Activated CD8-positive, alpha-beta memory T cell treated with anti-CD3 and anti-CD28 coated beads, Interleukin-2, amount 50 U/mL, for 24 hours (primary cell): ENCODE data around the gene CCDC15.

Experiments used
- DNase-seq: peaks from one replicate; pipeline ENCODE4 v3.0.0-alpha.2; 2020; ENCODE audit errors: extremely low read depth

Gene CCDC15

DNA sequence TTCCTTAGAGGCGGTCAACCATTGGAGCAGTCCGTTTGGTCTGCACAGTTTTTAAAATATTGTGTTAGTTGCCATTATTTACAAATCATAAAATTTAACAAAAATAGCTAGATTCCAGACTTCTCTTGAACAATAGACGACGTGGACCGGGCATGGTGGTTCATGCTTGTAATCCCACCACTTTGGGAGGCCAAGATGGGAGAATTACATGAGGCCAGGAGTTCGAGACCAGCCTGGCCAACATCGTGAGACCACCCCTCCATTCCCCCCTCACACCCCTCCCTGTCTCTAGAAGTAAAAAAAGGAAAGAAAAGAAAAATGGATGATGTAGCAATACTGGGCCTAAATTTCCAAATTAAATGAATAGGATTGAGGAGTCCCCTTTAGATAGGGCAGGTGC is 110.1 kb downstream of the CCDC15 start:
- DNase-seq: no peak

DNA sequence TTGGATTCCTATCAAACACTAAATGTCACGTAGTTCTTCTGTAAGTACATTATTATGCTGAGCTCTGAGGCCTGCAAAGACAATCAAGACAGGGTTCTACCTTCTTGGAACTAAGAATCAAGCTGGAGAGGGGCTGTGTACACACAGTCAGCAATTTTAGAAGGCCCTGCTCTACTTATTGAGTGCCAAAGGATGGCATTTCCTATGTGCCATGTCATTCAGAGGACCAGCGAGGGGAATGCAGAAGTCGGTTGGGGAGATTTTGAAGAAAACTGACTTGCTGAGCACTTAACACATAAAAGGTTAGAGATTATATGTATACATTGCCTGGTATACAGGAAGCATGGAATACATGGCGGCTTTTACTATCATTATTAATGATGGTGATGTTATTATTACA is 114.4 kb downstream of the CCDC15 start:
- no peak for DNase-seq

DNA sequence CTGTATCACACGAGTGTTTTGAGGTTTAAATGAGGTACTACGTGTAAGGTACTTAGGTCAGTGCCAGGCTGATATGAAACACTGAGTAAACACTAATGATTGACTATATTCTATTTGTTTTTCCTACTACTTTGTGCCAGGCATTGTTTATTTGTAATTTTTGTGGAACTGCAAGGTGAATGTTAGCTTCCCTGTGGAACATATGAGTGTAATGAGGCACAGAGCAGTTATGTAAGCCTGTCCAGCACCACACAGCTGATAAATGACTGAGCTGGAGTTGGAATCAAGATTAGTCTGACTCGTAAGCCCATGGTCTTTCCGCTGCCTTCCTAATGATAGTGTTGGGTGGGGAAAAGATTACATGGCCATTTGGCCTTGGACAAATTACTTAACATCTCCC is 115.0 kb downstream of the CCDC15 start:
- no peak for DNase-seq

DNA sequence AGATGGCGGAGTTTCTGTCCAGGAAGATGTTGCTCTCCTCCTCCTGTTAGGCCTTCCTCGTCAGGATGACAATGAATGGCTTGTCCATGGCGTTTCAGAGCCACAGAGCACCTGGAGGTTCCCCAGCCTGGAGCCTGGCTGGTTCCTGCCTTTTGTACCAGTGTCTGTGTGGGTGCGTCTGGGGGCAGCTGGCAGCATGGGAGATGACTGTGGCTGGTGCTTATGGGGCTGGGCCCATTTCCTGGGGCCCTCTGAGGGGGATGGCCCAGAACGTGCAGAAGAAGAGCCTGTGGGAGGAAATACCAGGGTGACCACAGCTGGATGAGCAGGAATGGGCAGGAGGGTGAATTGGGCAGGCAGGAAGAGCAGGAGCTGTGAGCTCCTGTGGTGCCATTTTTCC is 115.8 kb downstream of the CCDC15 start:
- DNase-seq: no peak

DNA sequence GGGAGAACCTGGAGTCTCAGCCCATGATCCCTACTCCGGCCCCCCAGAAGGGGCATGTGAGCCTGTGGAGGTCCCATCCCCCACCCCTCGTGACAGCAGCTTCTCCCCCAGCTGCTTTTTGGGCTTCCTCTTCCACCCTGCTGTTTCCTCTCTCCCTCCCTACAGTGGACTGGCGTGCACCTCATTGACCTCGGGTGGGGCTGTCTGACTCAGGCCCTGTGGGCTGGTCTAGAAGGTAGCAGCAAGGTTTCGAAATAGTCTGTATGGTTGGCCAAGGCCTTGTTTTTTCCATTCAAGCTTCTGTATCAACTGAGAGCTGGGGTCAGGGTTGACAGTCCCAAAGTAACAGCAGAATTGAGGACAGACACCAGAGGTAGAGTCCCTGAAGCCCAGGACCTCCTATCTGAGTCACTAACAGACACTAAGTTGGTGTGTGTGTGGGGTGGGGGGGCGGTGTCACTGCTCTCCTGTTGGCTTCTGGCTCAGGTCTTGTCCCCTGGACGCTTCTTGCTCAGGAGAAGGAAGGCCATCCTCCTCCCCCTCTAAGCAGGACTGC is 116.8 kb downstream of the CCDC15 start:
- DNase-seq: no peak

DNA sequence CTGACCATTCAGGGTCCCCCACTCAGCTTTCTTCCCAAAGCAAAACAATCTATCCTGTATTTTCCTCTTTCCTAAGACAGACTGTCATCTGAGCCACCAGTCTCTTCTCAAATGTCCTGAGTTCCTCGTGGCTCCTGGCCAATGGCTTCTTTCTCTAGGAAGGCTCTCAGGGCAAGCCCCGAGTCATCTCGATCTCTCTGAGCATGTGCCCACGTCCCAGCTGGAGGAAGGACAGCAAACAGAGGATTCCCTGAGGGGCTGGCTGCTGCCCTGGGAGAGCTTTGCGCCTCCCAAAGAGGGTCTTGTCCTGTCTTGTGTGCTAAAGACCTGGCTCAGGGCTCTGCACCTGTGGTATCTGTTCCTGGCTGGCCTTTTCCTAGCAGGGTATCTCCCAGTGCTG is 117.4 kb downstream of the CCDC15 start:
- no peak for DNase-seq

DNA sequence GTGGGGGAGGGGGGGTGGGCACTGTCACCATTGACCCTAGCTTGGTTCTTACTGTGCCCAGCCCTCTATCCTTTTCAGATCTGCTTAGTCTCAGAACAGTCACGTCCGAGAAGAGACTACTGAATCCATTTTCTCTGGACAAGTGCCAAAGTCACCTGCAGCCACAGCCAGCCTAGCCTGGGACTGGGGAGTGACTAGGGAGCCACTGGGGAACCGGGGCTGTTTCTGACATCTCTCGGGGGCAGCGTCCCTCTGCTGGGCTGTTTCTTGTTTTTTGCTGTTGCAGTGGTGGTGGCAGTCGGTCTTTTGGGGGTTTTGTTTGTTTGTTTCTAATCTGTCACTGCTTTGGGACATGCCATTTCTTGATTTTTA is 117.8 kb downstream of the CCDC15 start:
- no peak for DNase-seq

DNA sequence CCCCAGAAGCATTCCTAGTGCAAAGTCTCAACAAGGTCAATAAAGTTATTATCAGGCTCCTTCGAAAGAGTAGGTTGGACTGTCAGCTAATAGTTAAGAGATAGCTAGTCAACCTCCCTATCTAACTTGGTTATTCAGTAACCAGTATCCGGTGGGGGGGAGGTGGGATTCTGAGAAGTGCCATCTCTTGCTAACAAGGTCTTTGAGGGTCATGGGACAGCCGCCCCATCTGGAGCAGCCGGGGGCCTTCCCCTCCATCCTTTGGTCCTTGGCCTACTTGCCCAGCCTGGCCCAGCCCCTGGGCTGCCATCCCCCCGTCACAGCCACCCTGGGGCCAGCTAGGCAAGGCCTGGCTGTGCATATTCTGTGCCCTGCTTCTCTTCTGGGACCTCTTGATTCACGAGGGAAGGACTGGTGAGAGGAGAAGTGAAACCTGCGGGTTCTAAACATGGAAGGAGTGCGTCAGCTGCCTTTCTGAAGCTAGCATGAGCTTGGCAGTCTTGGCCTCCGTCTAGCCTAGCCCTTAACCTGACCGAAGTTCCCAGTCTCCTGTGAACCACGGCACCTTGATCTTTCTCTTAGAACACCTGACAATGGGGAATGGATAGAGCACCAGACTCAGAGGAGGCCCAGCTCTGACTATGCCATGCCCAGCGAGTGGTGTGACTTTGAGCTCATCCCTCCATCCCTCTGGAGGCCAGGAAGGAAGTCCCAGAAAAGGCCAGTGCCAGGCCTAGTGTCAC is 118.4 kb downstream of the CCDC15 start:
- no peak for DNase-seq

DNA sequence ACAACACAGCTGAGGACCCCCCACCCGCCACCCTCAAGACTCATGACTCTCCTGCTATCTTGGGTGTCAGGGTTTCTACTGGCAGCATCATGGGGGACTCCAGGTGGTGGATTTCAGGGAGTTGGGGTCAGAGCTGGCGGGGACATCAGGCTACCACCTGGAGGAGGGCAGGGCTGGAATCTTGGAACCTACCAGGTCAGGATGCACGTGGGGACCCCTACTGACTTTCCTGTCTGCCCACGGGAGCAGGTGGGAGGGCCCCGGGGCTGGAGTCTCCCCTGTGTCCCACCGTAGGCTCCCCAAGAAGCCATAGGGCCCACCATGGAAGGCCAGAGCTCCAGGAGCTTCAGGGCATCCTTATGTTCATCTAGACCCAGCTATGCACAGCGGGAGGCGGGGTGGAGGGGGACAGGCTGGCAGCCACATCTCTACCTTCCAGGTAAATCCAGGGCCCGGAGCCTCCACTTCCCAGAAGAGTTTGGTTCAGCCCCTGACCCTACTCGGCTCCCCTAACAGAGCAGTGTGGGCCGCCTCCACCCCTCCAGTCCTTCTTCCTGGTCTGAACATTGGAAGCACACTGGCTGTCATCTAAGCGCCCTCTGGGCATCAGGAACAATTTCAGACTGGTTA is 119.1 kb downstream of the CCDC15 start:
- no peak for DNase-seq

DNA sequence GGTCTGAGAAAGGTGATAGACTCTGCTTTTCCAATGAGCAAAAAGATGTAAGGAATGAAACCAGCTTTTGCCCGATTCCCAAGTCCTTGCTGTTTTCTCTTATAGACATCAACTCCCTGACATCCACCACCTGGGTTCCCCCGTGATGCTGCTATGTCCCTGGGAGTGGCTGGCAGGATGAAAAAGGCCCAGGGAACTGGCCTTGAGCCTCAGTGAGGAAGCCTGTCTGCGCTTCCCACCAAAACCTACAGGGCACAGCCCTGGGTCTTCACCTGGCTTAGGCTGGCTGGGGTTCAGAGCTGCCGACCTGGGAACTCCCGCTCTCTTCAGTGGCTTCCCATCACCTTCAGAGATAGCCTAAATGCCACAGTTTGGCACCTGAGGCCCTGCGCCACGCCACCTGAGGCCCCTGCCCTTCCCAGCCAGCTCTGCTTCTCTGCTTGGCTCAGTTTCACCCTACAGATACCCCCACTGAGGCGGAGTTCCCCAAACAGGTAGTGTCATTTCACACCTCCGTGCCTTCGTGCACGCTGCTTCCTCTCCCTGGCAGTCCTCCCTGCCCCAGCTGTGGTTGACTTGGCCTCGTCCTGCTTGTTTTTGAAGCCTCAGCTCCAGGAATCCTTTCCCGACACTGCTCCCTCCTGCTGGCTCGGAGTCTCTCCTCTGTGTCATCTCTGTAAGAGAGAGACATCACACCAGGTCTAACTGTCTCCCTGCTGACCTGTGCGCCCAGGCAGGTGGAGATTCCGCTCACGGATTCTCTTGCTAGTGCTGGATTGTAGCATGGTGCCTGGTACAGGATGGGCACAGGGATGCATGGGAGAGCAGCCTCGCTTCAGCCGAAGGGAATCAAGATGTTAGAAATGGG is 119.8 kb downstream of the CCDC15 start:
- DNase-seq: no peak

DNA sequence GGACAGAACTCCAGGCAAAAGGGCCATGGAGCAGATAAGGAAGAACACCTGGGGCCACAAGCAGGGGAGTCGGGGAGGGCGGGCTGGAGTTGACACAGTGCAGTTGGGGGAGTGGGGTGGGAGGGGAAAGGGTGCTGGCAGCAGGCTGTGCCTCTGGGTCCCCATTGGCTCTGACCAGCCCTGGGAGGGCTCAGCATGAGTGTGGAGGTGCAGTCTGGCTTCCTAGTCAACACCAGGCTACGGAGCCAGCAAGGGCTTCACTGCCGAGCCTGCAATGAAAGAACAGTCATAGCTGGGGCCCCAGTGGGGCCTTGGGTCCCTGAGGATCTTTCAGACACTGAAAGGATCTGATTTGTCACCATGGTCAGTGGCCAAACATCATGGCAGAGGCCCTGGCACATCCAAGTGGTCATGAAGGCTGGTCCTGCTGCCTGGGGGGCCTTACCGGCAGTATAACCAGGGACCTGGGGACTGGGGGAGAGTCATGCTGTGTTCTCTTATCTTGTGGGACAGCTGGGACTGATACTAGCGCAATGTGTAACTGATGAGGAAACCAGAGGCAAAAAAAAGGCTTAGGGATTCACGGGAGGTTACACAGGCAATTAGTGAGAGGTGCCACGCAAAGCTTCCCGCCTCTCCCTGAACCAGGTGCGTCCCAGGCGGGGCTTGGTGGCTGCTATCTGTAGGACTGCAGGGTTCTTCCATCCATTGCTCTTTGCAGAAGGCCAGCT is 120.7 kb downstream of the CCDC15 start:
- DNase-seq: no peak

DNA sequence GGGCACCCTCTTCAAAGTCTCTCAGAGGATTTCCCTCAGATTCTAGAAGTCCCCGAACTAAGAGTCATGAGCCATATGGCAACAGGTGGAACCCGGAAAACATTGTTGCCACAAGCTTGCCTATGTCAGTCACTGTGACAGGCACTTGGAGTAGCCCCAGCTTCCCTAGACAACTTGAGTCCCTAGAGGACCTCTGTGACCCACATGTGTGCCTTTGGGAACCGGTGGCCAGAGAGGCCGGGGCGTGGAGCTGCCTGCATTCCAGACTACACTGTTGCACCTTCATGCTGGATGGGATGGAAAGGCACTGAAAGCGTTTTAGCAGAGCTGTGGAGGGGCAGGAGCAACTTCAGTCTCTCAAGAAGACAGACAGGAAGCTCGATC is 121.2 kb downstream of the CCDC15 start:
- no peak for DNase-seq

DNA sequence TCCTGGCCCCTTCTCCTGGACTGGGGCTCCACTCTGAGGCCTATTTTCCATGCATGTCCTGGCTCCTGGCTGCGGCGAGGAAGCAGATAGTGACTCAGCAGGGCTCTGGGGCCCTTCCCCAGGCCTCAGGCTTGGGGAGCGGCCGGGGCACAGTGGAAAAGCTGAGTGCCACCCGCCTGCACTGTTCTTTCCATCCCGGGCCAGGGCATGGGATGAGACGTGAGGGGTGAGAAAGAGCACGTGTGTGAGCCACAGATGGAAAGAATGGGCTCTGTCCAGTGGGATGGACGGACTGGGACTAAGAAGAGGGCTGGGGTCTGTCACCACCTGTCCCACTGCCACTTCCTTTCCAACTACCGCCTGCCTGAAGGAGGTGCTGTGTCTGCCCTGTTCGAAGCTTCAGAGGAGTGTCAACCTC is 121.9 kb downstream of the CCDC15 start:
- no peak for DNase-seq

DNA sequence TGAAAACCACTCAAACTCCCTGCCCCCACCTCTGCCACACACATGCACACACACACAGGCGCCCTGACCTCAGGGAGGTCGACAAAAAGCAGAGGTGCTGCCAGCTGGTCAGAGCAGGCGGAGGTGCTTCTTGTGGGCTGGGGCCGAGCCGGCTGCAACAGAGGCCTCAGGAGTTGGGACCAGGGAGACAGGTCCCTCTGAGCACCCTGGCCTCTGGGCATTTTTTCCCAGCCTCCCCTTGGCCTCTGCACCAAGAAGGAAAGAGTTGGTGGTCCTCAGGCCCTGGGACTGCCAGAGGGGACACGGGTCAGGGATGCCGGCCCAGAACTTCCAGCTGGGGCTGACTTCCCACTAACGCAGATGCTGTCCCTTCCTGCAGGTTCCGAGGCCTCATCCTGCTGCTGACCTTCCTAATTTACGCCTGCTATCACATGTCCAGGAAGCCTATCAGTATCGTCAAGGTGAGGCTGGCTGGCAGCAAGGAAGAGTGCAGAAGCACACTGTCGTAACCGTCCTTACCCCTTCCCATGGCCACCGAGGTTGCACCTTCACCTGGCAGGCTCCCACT is 122.5 kb downstream of the CCDC15 start:
- DNase-seq: no peak

DNA sequence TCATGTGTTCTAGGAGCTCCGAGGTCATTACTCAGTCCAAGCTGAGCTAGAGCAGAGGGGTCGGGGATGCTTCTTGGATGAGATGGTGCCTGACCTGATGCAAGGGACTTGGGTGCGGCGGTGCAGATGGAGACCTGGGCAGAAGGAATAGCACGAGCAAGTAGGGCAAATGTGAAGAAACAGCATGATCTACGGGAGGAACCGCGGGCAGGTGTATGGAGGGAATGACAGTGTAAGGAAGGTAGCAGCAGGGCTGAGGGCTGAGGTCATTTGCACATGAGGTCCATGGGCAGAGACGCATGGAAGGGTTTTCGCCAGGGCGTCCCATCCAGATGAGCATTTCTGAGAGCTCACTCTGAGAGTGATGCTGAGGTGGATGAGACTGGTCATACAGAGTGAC is 124.0 kb downstream of the CCDC15 start:
- DNase-seq: no peak

DNA sequence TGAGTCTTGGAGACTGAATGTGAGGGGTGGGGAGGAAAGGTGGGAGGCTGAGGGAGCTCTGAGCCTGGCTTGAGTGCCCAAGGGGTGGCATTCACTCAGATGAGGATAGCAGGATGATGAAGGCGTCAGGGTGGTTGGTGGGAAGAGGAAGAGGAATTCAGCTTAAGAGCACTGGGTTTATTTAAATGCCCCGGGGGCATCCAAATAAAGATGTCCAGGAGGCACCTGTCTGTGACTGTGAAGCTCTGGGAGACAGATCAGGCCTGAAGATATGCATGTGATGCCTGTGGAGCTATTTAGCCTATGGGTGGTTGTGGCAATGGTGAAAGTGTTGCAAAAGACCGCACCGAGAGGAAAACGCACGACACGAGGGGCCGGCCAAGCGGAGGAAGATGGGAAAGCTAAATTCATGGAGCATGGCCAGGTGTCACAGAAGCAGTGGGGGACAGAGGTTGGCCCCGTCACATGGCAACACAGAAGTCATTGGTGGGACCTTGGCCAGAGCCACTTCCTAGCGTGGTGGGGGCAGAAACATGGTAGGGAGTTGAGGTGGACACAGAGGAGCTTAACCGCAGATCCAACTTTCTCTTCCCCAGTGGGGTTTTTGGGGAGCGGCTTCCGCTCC is 124.6 kb downstream of the CCDC15 start:
- no peak for DNase-seq

DNA sequence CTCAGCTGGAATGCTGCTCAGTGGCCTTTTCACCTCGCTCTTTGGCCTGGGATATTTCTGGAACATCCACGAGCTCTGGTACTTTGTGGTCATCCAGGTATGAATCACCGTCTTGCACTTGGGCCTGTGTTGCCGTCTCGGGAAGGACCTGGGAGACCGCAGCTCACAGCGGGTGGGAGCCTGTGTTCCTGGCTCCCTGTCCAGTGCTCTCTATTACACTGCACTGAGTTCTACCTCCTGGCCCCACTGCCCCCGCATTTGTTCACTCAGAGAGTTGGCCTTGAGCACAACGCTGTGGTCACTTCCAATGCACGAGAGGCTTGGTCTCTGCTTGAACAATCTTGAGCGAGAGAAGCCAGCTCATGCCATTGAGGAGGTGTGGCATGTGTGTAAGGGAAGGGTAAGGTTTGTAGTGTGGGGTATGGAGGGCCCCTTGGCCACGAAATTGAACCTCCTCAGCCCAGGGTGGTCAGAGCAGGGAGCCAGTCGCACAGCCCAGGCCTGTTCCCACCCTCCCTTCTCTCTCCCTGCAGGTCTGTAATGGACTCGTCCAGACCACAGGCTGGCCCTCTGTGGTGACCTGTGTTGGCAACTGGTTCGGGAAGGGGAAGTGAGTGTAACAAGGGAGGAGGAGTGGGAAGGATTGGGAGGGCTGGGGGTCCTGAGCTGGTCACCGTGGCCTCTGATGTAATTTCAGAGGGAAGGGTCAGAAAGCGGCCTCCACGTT is 125.3 kb downstream of the CCDC15 start:
- no peak for DNase-seq

DNA sequence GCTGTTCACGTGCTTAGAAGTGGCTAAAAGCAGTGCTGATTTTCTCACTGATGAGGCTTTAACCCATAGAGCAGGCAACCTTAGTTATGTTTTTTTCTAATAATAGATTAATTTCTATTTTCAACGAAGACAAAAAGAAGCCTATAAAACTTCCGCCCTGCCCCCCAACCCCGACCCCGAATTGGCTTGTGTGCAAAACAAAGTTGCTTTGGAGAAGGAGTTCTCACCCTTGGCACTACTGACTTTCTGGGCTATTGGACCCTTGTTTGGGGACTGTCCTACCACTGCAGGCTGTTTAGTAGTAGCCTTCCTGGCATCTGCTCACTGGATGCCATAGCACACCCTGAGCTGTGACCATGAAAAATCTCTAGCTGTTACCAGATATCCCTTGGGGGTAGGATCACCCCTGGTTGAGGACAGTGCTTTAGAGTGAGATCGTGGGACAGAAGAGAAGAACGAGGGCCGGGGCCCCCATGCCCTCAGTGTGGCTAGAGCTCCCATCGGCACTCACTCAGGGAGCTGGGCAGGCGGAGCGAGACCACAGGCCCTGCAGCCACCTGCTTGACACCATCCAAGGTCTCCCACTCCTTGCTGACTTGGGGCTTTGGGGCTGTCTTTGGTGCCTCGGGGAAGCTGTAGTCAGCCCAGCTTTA is 126.0 kb downstream of the CCDC15 start:
- no peak for DNase-seq

DNA sequence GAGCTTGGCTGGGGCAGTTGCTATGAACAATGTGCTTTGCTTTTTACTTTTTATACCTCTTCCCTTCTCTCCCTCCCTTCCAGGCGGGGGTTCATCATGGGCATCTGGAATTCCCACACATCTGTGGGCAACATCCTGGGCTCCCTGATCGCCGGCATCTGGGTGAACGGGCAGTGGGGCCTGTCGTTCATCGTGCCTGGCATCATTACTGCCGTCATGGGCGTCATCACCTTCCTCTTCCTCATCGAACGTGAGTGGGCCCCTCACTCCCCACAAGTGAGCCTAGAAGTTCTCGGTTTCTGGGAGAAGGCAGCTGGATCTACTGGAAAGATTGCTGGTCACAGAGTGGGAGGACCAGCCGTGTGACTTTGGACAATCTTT is 126.5 kb downstream of the CCDC15 start:
- DNase-seq: no peak
